GM18526 (cell line): ENCODE results near the gene GCK.

ENCODE experiments used
- POLR2A ChIP-seq: IDR thresholded peaks from 3 replicates; pipeline ENCODE4 v1.6.1; 2011; ENCODE audit not compliant: insufficient read length; ENCODE audit errors: extremely low read depth

Gene GCK

GRCh38 chr7:44097064-44097932 is 91.9 kb downstream of the GCK start:
- no peak for TF ChIP-seq POLR2A

DNA sequence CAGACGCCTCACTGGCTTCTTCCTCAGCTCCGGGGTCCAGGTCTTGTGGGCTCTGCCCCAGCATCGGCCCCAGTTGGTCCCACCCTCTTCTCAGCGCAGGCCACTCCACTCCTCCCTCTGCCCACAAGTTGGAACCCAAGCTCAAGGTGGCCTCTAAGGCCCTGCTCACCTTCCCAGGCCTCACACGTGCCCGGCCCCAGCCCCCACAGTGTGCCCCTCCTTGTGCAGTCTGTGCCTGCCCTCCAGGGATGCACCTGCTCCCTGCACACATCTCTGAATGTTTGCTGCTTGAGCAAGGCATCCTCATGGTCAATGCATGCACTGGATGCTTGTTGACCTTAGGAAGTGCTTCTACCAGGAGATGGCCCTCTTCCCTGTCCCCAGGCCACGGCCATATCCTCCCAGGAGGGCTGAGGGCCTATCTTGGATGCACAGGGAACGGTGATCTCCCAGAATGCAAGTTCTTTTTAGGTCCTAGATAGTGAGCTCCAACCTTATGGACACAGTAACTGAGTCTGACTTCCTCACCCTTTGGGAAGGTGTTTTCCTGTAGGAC is 92.8 kb downstream of the GCK start:
- no peak for TF ChIP-seq POLR2A

DNA sequence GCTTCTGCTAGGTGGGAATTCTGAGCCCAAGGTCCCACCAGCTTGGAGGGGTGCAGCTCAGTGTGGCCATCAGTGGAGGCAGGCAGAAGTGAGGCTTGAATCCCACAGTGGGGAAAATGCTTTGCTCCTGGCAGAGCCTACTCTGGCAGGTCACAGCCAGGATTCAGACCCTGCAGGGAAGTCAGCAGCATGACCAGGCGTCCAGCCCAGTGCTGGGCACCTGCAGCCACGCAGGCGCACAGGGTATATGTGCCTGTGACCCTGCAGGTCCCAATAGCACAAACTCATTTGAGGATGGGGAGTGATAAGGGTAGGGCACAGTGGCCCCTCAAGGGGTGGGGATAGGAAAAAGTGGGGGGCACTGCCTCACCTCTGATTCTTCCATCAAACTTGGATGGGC is 93.5 kb downstream of the GCK start:
- TF ChIP-seq POLR2A = no peak

- TF ChIP-seq POLR2A = no peak
Observed at GRCh38 chr7:44094883-44095592, 94.2 kb downstream of the GCK start.

DNA sequence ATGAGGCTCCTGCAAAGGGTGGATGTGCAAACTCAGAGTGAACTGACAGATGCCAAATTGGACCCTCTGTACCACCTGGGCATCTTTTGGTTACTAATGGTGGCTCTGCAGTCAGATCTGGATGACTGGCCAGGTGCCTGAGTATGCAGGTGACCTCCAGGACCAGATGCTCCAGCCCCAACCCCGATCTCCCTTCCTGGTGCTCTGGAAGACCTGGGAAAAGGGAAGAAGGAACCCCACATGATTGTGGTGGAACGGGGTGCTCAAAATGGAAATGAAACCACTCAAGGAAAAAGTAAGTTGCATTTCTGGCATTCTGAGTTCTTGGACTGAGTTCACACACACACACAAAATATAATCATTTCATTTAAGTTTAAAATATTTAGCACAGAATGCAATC is 94.9 kb downstream of the GCK start:
- TF ChIP-seq POLR2A = no peak
